Type B pancreatic cell (in vitro differentiated cells): ENCODE results near the gene TOM1L1. TPM values are rescaled to one million over a fixed set of nuclear protein-coding genes. Genes with fewer than 3 reads are reported as not detected.

Source experiments
- DNase-seq: peaks from one replicate; pipeline ENCODE4 v3.0.0; 2021; ENCODE audit warnings: mixed read lengths; ENCODE audit not compliant: unreplicated experiment; ENCODE audit errors: extremely low spot score
- H3K27ac Mint-ChIP-seq: 2 replicates; pipeline ENCODE4 v1.8.0; 2021; ENCODE audit warnings: mild to moderate bottlenecking, mixed read lengths
- H3K27me3 Mint-ChIP-seq: 2 replicates; pipeline ENCODE4 v1.8.0; 2021; ENCODE audit warnings: mixed read lengths
- H3K36me3 Mint-ChIP-seq: 2 replicates; pipeline ENCODE4 v1.8.0; 2021; ENCODE audit warnings: mixed read lengths
- H3K4me1 Mint-ChIP-seq: one replicate; pipeline ENCODE4 v1.8.0; 2021; ENCODE audit warnings: mixed read lengths; ENCODE audit not compliant: unreplicated experiment
- H3K4me3 Mint-ChIP-seq: 2 replicates; pipeline ENCODE4 v1.8.0; 2021; ENCODE audit warnings: mild to moderate bottlenecking, mixed read lengths
- H3K9me3 Mint-ChIP-seq: 2 replicates; pipeline ENCODE4 v1.8.0; 2021; ENCODE audit warnings: mixed read lengths
- CTCF ChIP-seq: fragments of 200-600 bp; sonication (generic); conservative IDR thresholded peaks from 2 replicates; pipeline ENCODE4 v1.5.0; 2021; ENCODE audit warnings: antibody characterized with exemption, mild to moderate bottlenecking
- total RNA-seq: library from RNA; stranded (reverse); gene quantifications from 2 replicates; pipeline ENCODE4 v1.2.1, GENCODE V29; 2021; ENCODE audit warnings: low replicate concordance

Gene TOM1L1
- total RNA-seq, 1 donor from 2014 or later = 46.7 TPM

GRCh38 chr17:54937426-54937825 lies 36.8 kb downstream of the TOM1L1 start:
- H3K4me1 Mint-ChIP-seq = no peaks in the 10 kb centered on the region
- H3K4me3 Mint-ChIP-seq = no peak overlapping the region
- H3K27ac Mint-ChIP-seq = no peak overlapping the region
- no peaks in the 10 kb centered on the region for H3K27me3 Mint-ChIP-seq
- TF ChIP-seq CTCF = no peak
- H3K36me3 Mint-ChIP-seq = peaks cover 22% of the 10 kb centered on the region
- H3K9me3 Mint-ChIP-seq = no peaks in the 10 kb centered on the region
- no peak for DNase-seq

GRCh38 chr17:54941285-54941684 lies 40.6 kb downstream of the TOM1L1 start:
- Mint-ChIP-seq H3K4me1 (no peaks in the 10 kb centered on the region), H3K9me3 (no peaks in the 10 kb centered on the region), H3K27ac (no peak overlapping the region), H3K36me3 (peaks cover 12% of the 10 kb centered on the region), H3K27me3 (no peaks in the 10 kb centered on the region), H3K4me3 (no peak overlapping the region)
- DNase-seq = no peak
- no peak for TF ChIP-seq CTCF

- Mint-ChIP-seq H3K9me3 (no peaks in the 10 kb centered on the region), H3K4me3 (no peak overlapping the region), H3K4me1 (no peaks in the 10 kb centered on the region), H3K36me3 (peaks cover 18% of the 10 kb centered on the region), H3K27ac (no peak overlapping the region), H3K27me3 (no peaks in the 10 kb centered on the region)
- TF ChIP-seq CTCF = no peak
- no peak for DNase-seq
Observed at GRCh38 chr17:54944796-54945195, 44.1 kb downstream of the TOM1L1 start.

GRCh38 chr17:54945231-54945630 lies 44.6 kb downstream of the TOM1L1 start:
- no peaks in the 10 kb centered on the region for H3K27me3 Mint-ChIP-seq
- H3K27ac Mint-ChIP-seq = no peak overlapping the region
- no peak for DNase-seq
- H3K4me3 Mint-ChIP-seq = no peak overlapping the region
- peaks cover 18% of the 10 kb centered on the region for H3K36me3 Mint-ChIP-seq
- no peaks in the 10 kb centered on the region for H3K4me1 Mint-ChIP-seq
- H3K9me3 Mint-ChIP-seq = no peaks in the 10 kb centered on the region
- no peak for TF ChIP-seq CTCF

- Mint-ChIP-seq H3K4me1 (no peaks in the 10 kb centered on the region), H3K27me3 (no peaks in the 10 kb centered on the region)
Observed at GRCh38 chr17:54945671-54946070, 45.0 kb downstream of the TOM1L1 start.

More at GRCh38 chr17:54945671-54946070, 45.0 kb downstream of the TOM1L1 start:
- H3K4me3 Mint-ChIP-seq = no peak overlapping the region
- DNase-seq = no peak
- no peaks in the 10 kb centered on the region for H3K9me3 Mint-ChIP-seq
- H3K27ac Mint-ChIP-seq = no peak overlapping the region
- H3K36me3 Mint-ChIP-seq = peaks cover 18% of the 10 kb centered on the region
- TF ChIP-seq CTCF = no peak
